Skeletal muscle satellite cell (primary cell): Measurements from ENCODE around the gene NGF. TPM values are rescaled to one million over a fixed set of nuclear protein-coding genes. Genes with fewer than 3 reads are reported as not detected.
"Not testable (repeated sequence)": the region's sequence is repeated elsewhere in the genome, so short reads cannot be mapped to it uniquely, and the experiment has no call there.

Experiments
- H3K27me3 ChIP-seq: 2 replicates; pipeline ENCODE4 v1.7.0; 2013; ENCODE audit warnings: low read length; ENCODE audit not compliant: control insufficient read depth, insufficient read depth
- H3K36me3 ChIP-seq: 2 replicates; pipeline ENCODE4 v1.7.0; 2013; ENCODE audit warnings: mild to moderate bottlenecking, control low read depth, low read length; ENCODE audit not compliant: insufficient read depth
- H3K4me1 ChIP-seq: 2 replicates; pipeline ENCODE4 v1.7.0; 2013; ENCODE audit warnings: low read length; ENCODE audit not compliant: control insufficient read depth, insufficient read depth
- H3K4me2 ChIP-seq: 2 replicates; pipeline ENCODE4 v1.7.0; 2013; ENCODE audit warnings: mild to moderate bottlenecking, low read length
- H3K4me3 ChIP-seq: 2 replicates; pipeline ENCODE4 v1.7.0; 2013; ENCODE audit warnings: low read length
- H3K9ac ChIP-seq: 2 replicates; pipeline ENCODE4 v1.7.0; 2013; ENCODE audit warnings: mild to moderate bottlenecking, low read depth, low read length, moderate library complexity
- H3K9me3 ChIP-seq: replicated peaks from 2 replicates; pipeline ENCODE4 v1.7.0; 2013; ENCODE audit warnings: mild to moderate bottlenecking, control low read depth, low read length
- total RNA-seq: library from RNA; depleted of rRNA; stranded (reverse); fragments of >200 nt; gene quantifications from 2 replicates; pipeline ENCODE4 v1.2.3, GENCODE V29; 2012; rRNA removed

NGF gene
- total RNA-seq: 0.66 TPM in 1 of 2 replicates, not detected in the other

GRCh38 chr1:115337633-115338456 lies at the start of gene NGF:
NGF (minus strand) TSS chr1:115338249; CDS start chr1:115286795, 51,454 bp downstream.
- peak within 1 kb of the TSS; percentile 81 for H3K4me3 ChIP-seq
- H3K9me3 ChIP-seq: no peaks in the 10 kb centered on the region
- peak within 1 kb of the TSS; percentile 62 for H3K9ac ChIP-seq
- peaks cover 9% of the 10 kb centered on the region for H3K4me1 ChIP-seq
- peak within 1 kb of the TSS; percentile 100 for H3K4me2 ChIP-seq
- no peaks in the 10 kb centered on the region for H3K36me3 ChIP-seq
- H3K27me3 ChIP-seq: peaks cover 19% of the 10 kb centered on the region

- not testable (repeated sequence) for H3K36me3 ChIP-seq, H3K4me2 ChIP-seq, H3K4me3 ChIP-seq, H3K9ac ChIP-seq, H3K27me3 ChIP-seq, H3K4me1 ChIP-seq, H3K9me3 ChIP-seq
These were observed 45.4 kb upstream of the NGF start for GRCh38 chr1:115383455-115383854.

- H3K27me3 ChIP-seq: no peaks in the 10 kb centered on the region
- H3K4me2 ChIP-seq: no peak overlapping the region
- H3K36me3 ChIP-seq: no peaks in the 10 kb centered on the region
- H3K9me3 ChIP-seq: no peaks in the 10 kb centered on the region
- H3K9ac ChIP-seq: no peak overlapping the region
- H3K4me1 ChIP-seq: peaks cover 17% of the 10 kb centered on the region
- H3K4me3 ChIP-seq: no peak overlapping the region
These were observed 41.9 kb upstream of the NGF start for GRCh38 chr1:115379943-115380342.

GRCh38 chr1:115377411-115377810 lies 39.4 kb upstream of the NGF start:
- peaks cover 25% of the 10 kb centered on the region for H3K4me1 ChIP-seq
- no peaks in the 10 kb centered on the region for H3K36me3 ChIP-seq
- no peaks in the 10 kb centered on the region for H3K9me3 ChIP-seq
- no peaks in the 10 kb centered on the region for H3K27me3 ChIP-seq
- H3K4me2 ChIP-seq: peak overlapping the region; percentile 58
- H3K9ac ChIP-seq: peak overlapping the region; percentile 44
- H3K4me3 ChIP-seq: no peak overlapping the region

GRCh38 chr1:115374598-115374997 lies 36.5 kb upstream of the NGF start:
- Histone ChIP-seq H3K36me3 (no peaks in the 10 kb centered on the region), H3K4me2 (no peak overlapping the region), H3K4me1 (peaks cover 25% of the 10 kb centered on the region), H3K9ac (no peak overlapping the region), H3K9me3 (no peaks in the 10 kb centered on the region), H3K4me3 (no peak overlapping the region), H3K27me3 (no peaks in the 10 kb centered on the region)

GRCh38 chr1:115373305-115373704 lies 35.3 kb upstream of the NGF start:
- H3K4me2 ChIP-seq: no peak overlapping the region
- no peaks in the 10 kb centered on the region for H3K27me3 ChIP-seq
- H3K9ac ChIP-seq: no peak overlapping the region
- H3K4me1 ChIP-seq: peaks cover 25% of the 10 kb centered on the region
- H3K9me3 ChIP-seq: no peaks in the 10 kb centered on the region
- H3K4me3 ChIP-seq: no peak overlapping the region
- no peaks in the 10 kb centered on the region for H3K36me3 ChIP-seq

GRCh38 chr1:115365738-115366137 lies 27.7 kb upstream of the NGF start:
- Histone ChIP-seq H3K4me1 (no peaks in the 10 kb centered on the region), H3K27me3 (no peaks in the 10 kb centered on the region), H3K36me3 (no peaks in the 10 kb centered on the region), H3K4me2 (no peak overlapping the region), H3K9me3 (no peaks in the 10 kb centered on the region), H3K4me3 (no peak overlapping the region), H3K9ac (no peak overlapping the region)

- H3K36me3 ChIP-seq: no peaks in the 10 kb centered on the region
- no peak overlapping the region for H3K4me2 ChIP-seq
- H3K4me3 ChIP-seq: no peak overlapping the region
- no peaks in the 10 kb centered on the region for H3K27me3 ChIP-seq
- no peaks in the 10 kb centered on the region for H3K4me1 ChIP-seq
- no peak overlapping the region for H3K9ac ChIP-seq
- no peaks in the 10 kb centered on the region for H3K9me3 ChIP-seq
These were observed 26.7 kb upstream of the NGF start for GRCh38 chr1:115364780-115365155.

- H3K4me3 ChIP-seq: no peak overlapping the region
- H3K4me2 ChIP-seq: no peak overlapping the region
- H3K9ac ChIP-seq: no peak overlapping the region
- H3K9me3 ChIP-seq: no peaks in the 10 kb centered on the region
- H3K36me3 ChIP-seq: no peaks in the 10 kb centered on the region
- no peaks in the 10 kb centered on the region for H3K4me1 ChIP-seq
- H3K27me3 ChIP-seq: no peaks in the 10 kb centered on the region
These were observed 26.2 kb upstream of the NGF start for GRCh38 chr1:115364046-115364779.

GRCh38 chr1:115363171-115363570 lies 25.1 kb upstream of the NGF start:
- Histone ChIP-seq H3K4me1 (no peaks in the 10 kb centered on the region), H3K27me3 (no peaks in the 10 kb centered on the region), H3K9me3 (no peaks in the 10 kb centered on the region), H3K36me3 (no peaks in the 10 kb centered on the region), H3K4me2 (no peak overlapping the region), H3K4me3 (no peak overlapping the region), H3K9ac (no peak overlapping the region)

- not testable (repeated sequence) for H3K4me2 ChIP-seq, H3K9ac ChIP-seq, H3K4me3 ChIP-seq, H3K9me3 ChIP-seq, H3K36me3 ChIP-seq, H3K4me1 ChIP-seq, H3K27me3 ChIP-seq
These were observed 22.6 kb upstream of the NGF start for GRCh38 chr1:115360505-115361129.
